WTC11 (cell line): ENCODE results near the gene MANBA. TPM values are rescaled to one million over a fixed set of nuclear protein-coding genes. Genes with fewer than 3 reads are reported as not detected.

Experiments
- ATAC-seq: fragments of 200-7000 bp; cut with Tn5 transposase; 2 replicates; pipeline ENCODE4 v1.10.0; 2021; ENCODE audit warnings: mild to moderate bottlenecking, moderate library complexity
- CTCF ChIA-PET: fragments of 300-600 bp; sonication (Branson Sonifier 250); formaldehyde crosslinking; loops from one replicate; lab custom pipeline; 2021; ENCODE audit warnings: antibody characterized with exemption; lab: Charles Lee
- POLR2A ChIA-PET: fragments of 350-600 bp; sonication (Branson Sonifier 250); formaldehyde crosslinking; loops from one replicate; lab custom pipeline; 2021; ENCODE audit warnings: antibody characterized with exemption; lab: Charles Lee
- DNase-seq: peaks from one replicate; pipeline ENCODE4 v3.0.0; 2021; ENCODE audit warnings: low spot score
- H3K27ac Mint-ChIP-seq: 2 replicates; pipeline ENCODE4 v1.8.0; 2021; ENCODE audit warnings: mixed read lengths
- H3K27me3 Mint-ChIP-seq: 2 replicates; pipeline ENCODE4 v1.8.0; 2021; ENCODE audit warnings: low read depth, mild to moderate bottlenecking, moderate library complexity, mixed read lengths
- H3K36me3 Mint-ChIP-seq: 2 replicates; pipeline ENCODE4 v1.8.0; 2021; ENCODE audit warnings: mixed read lengths
- H3K4me1 Mint-ChIP-seq: 2 replicates; pipeline ENCODE4 v1.8.0; 2022; ENCODE audit warnings: mixed read lengths
- H3K4me3 Mint-ChIP-seq: 2 replicates; pipeline ENCODE4 v1.8.0; 2021; ENCODE audit warnings: mild to moderate bottlenecking, moderate library complexity, mixed read lengths
- H3K9me3 Mint-ChIP-seq: 2 replicates; pipeline ENCODE4 v1.8.0; 2021; ENCODE audit warnings: mixed read lengths
- CREB1 ChIP-seq: sonication (generic); formaldehyde crosslinking; IDR thresholded peaks from 2 replicates; pipeline ENCODE4 v1.8.0; 2023; ENCODE audit warnings: mild to moderate bottlenecking, missing genetic modification reagents
- EMX1 ChIP-seq: fragments of 250-450 bp; sonication (Bioruptor Pico); IDR thresholded peaks from 2 replicates; pipeline ENCODE4 v1.8.0; 2021; ENCODE audit warnings: mild to moderate bottlenecking
- GABPB1 ChIP-seq: sonication (generic); formaldehyde crosslinking; IDR thresholded peaks from 2 replicates; pipeline ENCODE4 v1.8.1; 2023; ENCODE audit warnings: mild to moderate bottlenecking, missing genetic modification reagents
- GRHL2 ChIP-seq: fragments of 250-450 bp; sonication (Bioruptor Pico); IDR thresholded peaks from 2 replicates; pipeline ENCODE4 v1.8.0; 2022; ENCODE audit warnings: mild to moderate bottlenecking, moderate library complexity; ENCODE audit not compliant: insufficient replicate concordance, severe bottlenecking
- GTF2I ChIP-seq: fragments of 250-450 bp; sonication (Bioruptor Pico); conservative IDR thresholded peaks from 2 replicates; pipeline ENCODE4 v1.4.0; 2021; ENCODE audit warnings: mild to moderate bottlenecking
- HMGA2 ChIP-seq: fragments of 250-450 bp; sonication (Bioruptor Pico); IDR thresholded peaks from 2 replicates; pipeline ENCODE4 v1.4.0; 2021; ENCODE audit warnings: mild to moderate bottlenecking, moderate library complexity
- MYBL2 ChIP-seq: sonication (generic); formaldehyde crosslinking; IDR thresholded peaks from 2 replicates; pipeline ENCODE4 v1.8.1; 2023; ENCODE audit warnings: mild to moderate bottlenecking, moderate library complexity, missing genetic modification reagents
- NFYB ChIP-seq: sonication (generic); formaldehyde crosslinking; conservative IDR thresholded peaks from 2 replicates; pipeline ENCODE4 v1.8.0; 2022; ENCODE audit warnings: low read depth, missing genetic modification reagents
- RORB ChIP-seq: fragments of 250-450 bp; sonication (Bioruptor Pico); IDR thresholded peaks from 2 replicates; pipeline ENCODE4 v1.9.0; 2021; ENCODE audit warnings: mild to moderate bottlenecking
- SP1 ChIP-seq: sonication (generic); formaldehyde crosslinking; conservative IDR thresholded peaks from 2 replicates; pipeline ENCODE4 v1.8.1; 2022; ENCODE audit warnings: missing genetic modification reagents
- TEAD4 ChIP-seq: sonication (generic); formaldehyde crosslinking; IDR thresholded peaks from 2 replicates; pipeline ENCODE4 v1.8.0; 2022; ENCODE audit warnings: mild to moderate bottlenecking, missing genetic modification reagents
- TP53 ChIP-seq: sonication (generic); formaldehyde crosslinking; IDR thresholded peaks from 2 replicates; pipeline ENCODE4 v1.8.1; 2023; ENCODE audit warnings: mild to moderate bottlenecking, missing genetic modification reagents
- ZNF416 ChIP-seq: fragments of 250-450 bp; sonication (Bioruptor Pico); IDR thresholded peaks from 2 replicates; pipeline ENCODE4 v1.9.0; 2021; ENCODE audit warnings: mild to moderate bottlenecking, inconsistent platforms
- total RNA-seq: library from RNA; stranded (reverse); gene quantifications from 3 replicates; pipeline ENCODE4 v1.2.3, GENCODE V29; 2021
- TF ChIP-seq, protein P1 (sequence below): fragments of 200-600 bp; IDR thresholded peaks from 2 replicates; pipeline ENCODE4 v1.8.0; 2022; ENCODE audit warnings: antibody characterized with exemption
- TF ChIP-seq, protein P2 (sequence below): fragments of 250-450 bp; sonication (Bioruptor Pico); IDR thresholded peaks from 2 replicates; pipeline ENCODE4 v1.9.0; 2021; ENCODE audit warnings: mild to moderate bottlenecking, borderline replicate concordance
- TF ChIP-seq, protein P3 (sequence below): sonication (generic); formaldehyde crosslinking; IDR thresholded peaks from 2 replicates; pipeline ENCODE4 v1.8.1; 2023; ENCODE audit warnings: mild to moderate bottlenecking, moderate library complexity, missing genetic modification reagents
- TF ChIP-seq, protein P4 (sequence below): fragments of 250-450 bp; sonication (Bioruptor Pico); IDR thresholded peaks from 2 replicates; pipeline ENCODE4 v1.9.0; 2021; ENCODE audit warnings: mild to moderate bottlenecking
- TF ChIP-seq, protein P5 (sequence below): sonication (generic); formaldehyde crosslinking; IDR thresholded peaks from 2 replicates; pipeline ENCODE4 v1.8.1; 2023; ENCODE audit warnings: mild to moderate bottlenecking, missing genetic modification reagents, moderate library complexity

The MANBA gene
- total RNA-seq, 1 experiment from 2014 or later: 35.1 TPM

DNA sequence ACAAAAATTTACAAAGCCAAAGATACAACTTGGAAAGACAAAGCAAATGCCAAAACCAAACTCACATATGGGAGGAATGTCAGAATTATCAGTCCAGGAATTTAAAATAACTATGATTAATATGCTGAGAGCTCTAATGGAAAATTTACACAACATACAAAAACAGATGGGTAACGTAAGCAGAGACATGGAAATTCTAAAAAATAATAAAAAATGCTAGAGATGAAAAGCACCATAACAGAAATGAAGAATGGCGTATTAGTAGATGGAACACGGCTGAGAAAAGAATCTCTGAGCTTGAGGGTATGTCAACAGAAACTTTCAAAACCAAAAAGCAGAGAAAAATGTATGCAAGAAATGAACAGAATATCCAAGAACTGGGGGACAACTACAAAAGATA lies 4.1 kb upstream of the MANBA start:
- Mint-ChIP-seq H3K27me3 (no peaks in the 10 kb centered on the region; the same call in none of the 2 replicates), H3K4me3 (no peak overlapping the region), H3K36me3 (peaks cover 14% of the 10 kb centered on the region; the same call in 1 of the 2 replicates), H3K4me1 (peaks cover 11% of the 10 kb centered on the region), H3K27ac (no peak overlapping the region), H3K9me3 (peaks cover 20% of the 10 kb centered on the region)
- DNase-seq (no peak), ATAC-seq (no peak)
- ChIA-PET POLR2A (no interaction called here), CTCF (interaction anchor here (1.0 kb wide), 1 partner anchor 33 kb away, joined by 3 read pairs; no protein-coding TSS in a partner anchor)
- TF ChIP-seq TEAD4 (no peak), MYBL2 (CRISPR knock-in tag) (no peak), GRHL2 (CRISPR knock-in tag) (no peak)
- TF ChIP-seq, protein P1, sequence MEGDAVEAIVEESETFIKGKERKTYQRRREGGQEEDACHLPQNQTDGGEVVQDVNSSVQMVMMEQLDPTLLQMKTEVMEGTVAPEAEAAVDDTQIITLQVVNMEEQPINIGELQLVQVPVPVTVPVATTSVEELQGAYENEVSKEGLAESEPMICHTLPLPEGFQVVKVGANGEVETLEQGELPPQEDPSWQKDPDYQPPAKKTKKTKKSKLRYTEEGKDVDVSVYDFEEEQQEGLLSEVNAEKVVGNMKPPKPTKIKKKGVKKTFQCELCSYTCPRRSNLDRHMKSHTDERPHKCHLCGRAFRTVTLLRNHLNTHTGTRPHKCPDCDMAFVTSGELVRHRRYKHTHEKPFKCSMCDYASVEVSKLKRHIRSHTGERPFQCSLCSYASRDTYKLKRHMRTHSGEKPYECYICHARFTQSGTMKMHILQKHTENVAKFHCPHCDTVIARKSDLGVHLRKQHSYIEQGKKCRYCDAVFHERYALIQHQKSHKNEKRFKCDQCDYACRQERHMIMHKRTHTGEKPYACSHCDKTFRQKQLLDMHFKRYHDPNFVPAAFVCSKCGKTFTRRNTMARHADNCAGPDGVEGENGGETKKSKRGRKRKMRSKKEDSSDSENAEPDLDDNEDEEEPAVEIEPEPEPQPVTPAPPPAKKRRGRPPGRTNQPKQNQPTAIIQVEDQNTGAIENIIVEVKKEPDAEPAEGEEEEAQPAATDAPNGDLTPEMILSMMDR: no peak
- TF ChIP-seq, protein P2, sequence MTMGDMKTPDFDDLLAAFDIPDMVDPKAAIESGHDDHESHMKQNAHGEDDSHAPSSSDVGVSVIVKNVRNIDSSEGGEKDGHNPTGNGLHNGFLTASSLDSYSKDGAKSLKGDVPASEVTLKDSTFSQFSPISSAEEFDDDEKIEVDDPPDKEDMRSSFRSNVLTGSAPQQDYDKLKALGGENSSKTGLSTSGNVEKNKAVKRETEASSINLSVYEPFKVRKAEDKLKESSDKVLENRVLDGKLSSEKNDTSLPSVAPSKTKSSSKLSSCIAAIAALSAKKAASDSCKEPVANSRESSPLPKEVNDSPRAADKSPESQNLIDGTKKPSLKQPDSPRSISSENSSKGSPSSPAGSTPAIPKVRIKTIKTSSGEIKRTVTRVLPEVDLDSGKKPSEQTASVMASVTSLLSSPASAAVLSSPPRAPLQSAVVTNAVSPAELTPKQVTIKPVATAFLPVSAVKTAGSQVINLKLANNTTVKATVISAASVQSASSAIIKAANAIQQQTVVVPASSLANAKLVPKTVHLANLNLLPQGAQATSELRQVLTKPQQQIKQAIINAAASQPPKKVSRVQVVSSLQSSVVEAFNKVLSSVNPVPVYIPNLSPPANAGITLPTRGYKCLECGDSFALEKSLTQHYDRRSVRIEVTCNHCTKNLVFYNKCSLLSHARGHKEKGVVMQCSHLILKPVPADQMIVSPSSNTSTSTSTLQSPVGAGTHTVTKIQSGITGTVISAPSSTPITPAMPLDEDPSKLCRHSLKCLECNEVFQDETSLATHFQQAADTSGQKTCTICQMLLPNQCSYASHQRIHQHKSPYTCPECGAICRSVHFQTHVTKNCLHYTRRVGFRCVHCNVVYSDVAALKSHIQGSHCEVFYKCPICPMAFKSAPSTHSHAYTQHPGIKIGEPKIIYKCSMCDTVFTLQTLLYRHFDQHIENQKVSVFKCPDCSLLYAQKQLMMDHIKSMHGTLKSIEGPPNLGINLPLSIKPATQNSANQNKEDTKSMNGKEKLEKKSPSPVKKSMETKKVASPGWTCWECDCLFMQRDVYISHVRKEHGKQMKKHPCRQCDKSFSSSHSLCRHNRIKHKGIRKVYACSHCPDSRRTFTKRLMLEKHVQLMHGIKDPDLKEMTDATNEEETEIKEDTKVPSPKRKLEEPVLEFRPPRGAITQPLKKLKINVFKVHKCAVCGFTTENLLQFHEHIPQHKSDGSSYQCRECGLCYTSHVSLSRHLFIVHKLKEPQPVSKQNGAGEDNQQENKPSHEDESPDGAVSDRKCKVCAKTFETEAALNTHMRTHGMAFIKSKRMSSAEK (CRISPR knock-in tag): no peak
- TF ChIP-seq, protein P3, sequence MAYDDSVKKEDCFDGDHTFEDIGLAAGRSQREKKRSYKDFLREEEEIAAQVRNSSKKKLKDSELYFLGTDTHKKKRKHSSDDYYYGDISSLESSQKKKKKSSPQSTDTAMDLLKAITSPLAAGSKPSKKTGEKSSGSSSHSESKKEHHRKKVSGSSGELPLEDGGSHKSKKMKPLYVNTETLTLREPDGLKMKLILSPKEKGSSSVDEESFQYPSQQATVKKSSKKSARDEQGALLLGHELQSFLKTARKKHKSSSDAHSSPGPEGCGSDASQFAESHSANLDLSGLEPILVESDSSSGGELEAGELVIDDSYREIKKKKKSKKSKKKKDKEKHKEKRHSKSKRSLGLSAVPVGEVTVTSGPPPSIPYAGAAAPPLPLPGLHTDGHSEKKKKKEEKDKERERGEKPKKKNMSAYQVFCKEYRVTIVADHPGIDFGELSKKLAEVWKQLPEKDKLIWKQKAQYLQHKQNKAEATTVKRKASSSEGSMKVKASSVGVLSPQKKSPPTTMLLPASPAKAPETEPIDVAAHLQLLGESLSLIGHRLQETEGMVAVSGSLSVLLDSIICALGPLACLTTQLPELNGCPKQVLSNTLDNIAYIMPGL (CRISPR knock-in tag): no peak

DNA sequence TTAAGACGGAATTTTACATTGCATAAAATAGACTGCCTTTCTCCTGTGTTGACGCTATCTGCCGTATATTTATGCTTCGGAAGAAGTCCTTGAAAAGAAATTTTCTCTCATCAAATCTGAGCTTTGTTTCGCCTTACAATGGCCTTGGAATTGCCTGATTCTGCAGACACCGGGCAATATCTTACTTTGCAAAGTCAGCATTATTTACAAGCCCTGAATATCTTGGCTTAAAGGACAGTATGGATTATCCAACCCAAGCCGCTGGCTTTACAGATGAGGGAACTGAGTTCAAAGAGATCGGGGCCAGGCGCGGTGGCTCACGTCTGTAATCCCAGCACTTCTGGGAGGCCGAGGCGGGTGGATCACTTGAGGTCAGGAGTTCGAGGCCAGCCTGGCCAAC lies 1.1 kb upstream of the MANBA start:
- no peak for DNase-seq
- ChIA-PET CTCF (no interaction called here), POLR2A (interaction anchor here (1.3 to 2.4 kb wide), 4 partner anchors 11 to 67 kb away, joined by 4 to 44 read pairs (median 8); partner anchors contain the start of gene UBE2D3)
- no peak for ATAC-seq
- Mint-ChIP-seq H3K27me3 (no peaks in the 10 kb centered on the region; the same call in 1 of the 2 replicates), H3K27ac (no peak overlapping the region; the same call in 1 of the 2 replicates), H3K9me3 (peaks cover 20% of the 10 kb centered on the region), H3K36me3 (peaks cover 14% of the 10 kb centered on the region; the same call in 1 of the 2 replicates), H3K4me1 (peaks cover 33% of the 10 kb centered on the region), H3K4me3 (peak overlapping the region; percentile 97)
- TF ChIP-seq RORB (CRISPR knock-in tag) (no peak), ZNF416 (CRISPR knock-in tag) (no peak), SP1 (CRISPR knock-in tag) (no peak), CREB1 (CRISPR knock-in tag) (no peak), NFYB (CRISPR knock-in tag) (no peak), EMX1 (CRISPR knock-in tag) (no peak), GTF2I (CRISPR knock-in tag) (no peak), GABPB1 (CRISPR knock-in tag) (no peak), TP53 (no peak), HMGA2 (no peak)
- TF ChIP-seq, protein P4, sequence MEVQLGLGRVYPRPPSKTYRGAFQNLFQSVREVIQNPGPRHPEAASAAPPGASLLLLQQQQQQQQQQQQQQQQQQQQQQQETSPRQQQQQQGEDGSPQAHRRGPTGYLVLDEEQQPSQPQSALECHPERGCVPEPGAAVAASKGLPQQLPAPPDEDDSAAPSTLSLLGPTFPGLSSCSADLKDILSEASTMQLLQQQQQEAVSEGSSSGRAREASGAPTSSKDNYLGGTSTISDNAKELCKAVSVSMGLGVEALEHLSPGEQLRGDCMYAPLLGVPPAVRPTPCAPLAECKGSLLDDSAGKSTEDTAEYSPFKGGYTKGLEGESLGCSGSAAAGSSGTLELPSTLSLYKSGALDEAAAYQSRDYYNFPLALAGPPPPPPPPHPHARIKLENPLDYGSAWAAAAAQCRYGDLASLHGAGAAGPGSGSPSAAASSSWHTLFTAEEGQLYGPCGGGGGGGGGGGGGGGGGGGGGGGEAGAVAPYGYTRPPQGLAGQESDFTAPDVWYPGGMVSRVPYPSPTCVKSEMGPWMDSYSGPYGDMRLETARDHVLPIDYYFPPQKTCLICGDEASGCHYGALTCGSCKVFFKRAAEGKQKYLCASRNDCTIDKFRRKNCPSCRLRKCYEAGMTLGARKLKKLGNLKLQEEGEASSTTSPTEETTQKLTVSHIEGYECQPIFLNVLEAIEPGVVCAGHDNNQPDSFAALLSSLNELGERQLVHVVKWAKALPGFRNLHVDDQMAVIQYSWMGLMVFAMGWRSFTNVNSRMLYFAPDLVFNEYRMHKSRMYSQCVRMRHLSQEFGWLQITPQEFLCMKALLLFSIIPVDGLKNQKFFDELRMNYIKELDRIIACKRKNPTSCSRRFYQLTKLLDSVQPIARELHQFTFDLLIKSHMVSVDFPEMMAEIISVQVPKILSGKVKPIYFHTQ (CRISPR knock-in tag): no peak
- TF ChIP-seq, protein P5, sequence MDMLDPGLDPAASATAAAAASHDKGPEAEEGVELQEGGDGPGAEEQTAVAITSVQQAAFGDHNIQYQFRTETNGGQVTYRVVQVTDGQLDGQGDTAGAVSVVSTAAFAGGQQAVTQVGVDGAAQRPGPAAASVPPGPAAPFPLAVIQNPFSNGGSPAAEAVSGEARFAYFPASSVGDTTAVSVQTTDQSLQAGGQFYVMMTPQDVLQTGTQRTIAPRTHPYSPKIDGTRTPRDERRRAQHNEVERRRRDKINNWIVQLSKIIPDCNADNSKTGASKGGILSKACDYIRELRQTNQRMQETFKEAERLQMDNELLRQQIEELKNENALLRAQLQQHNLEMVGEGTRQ (CRISPR knock-in tag): no peak
